Omental fat pad (tissue), 4 donors: ENCODE measurements around the gene GDPD3. TPM values are rescaled to one million over a fixed set of nuclear protein-coding genes. Genes with fewer than 3 reads are reported as not detected.

Experiments
- ATAC-seq: fragments of 150-250 bp; one replicate; pipeline ENCODE4 v1.9.1; 2016; ENCODE audit warnings: mild to moderate bottlenecking, moderate library complexity; ENCODE audit not compliant: low FRiP score
- DNase-seq: peaks from one replicate; pipeline ENCODE4 v3.0.0-alpha.2; 2019; ENCODE audit warnings: low spot score
- total RNA-seq, 4 donors: library from RNA; depleted of rRNA; stranded (reverse); fragments of >200 nt; gene quantifications; one replicate each; pipeline ENCODE4 v1.1.0, GENCODE V29; 2016
- TF ChIP-seq, protein P1 (sequence below), 3 donors: fragments of 450-650 bp; IDR thresholded peaks; one replicate each; pipeline ENCODE4 v1.5.1; 2016 to 2017; ENCODE audit warnings: antibody characterized with exemption in 3 of 3, mild to moderate bottlenecking in 3 of 3, moderate library complexity in 2 of 3

The GDPD3 gene
- total RNA-seq, 4 donors from 2014 or later, result 1.6 to 6.3 (median 2.8) TPM

- ATAC-seq (peak; percentile 35), DNase-seq (no peak)
- TF ChIP-seq, protein P1, sequence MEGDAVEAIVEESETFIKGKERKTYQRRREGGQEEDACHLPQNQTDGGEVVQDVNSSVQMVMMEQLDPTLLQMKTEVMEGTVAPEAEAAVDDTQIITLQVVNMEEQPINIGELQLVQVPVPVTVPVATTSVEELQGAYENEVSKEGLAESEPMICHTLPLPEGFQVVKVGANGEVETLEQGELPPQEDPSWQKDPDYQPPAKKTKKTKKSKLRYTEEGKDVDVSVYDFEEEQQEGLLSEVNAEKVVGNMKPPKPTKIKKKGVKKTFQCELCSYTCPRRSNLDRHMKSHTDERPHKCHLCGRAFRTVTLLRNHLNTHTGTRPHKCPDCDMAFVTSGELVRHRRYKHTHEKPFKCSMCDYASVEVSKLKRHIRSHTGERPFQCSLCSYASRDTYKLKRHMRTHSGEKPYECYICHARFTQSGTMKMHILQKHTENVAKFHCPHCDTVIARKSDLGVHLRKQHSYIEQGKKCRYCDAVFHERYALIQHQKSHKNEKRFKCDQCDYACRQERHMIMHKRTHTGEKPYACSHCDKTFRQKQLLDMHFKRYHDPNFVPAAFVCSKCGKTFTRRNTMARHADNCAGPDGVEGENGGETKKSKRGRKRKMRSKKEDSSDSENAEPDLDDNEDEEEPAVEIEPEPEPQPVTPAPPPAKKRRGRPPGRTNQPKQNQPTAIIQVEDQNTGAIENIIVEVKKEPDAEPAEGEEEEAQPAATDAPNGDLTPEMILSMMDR (IDR thresholded peaks at IDR 0.05), result no peak
Measured at GRCh38 chr16:30076276-30076791, 37.0 kb downstream of the GDPD3 start.

- TF ChIP-seq, protein P1 (IDR thresholded peaks at IDR 0.05), result no peak
Measured at GRCh38 chr16:30075503-30076275, 37.6 kb downstream of the GDPD3 start, which contains the start of gene PPP4C. Gene PPP4C, plus strand, starts transcription at chr16:30075994. Its CDS starts 384 bp downstream, at chr16:30076378.

DNA sequence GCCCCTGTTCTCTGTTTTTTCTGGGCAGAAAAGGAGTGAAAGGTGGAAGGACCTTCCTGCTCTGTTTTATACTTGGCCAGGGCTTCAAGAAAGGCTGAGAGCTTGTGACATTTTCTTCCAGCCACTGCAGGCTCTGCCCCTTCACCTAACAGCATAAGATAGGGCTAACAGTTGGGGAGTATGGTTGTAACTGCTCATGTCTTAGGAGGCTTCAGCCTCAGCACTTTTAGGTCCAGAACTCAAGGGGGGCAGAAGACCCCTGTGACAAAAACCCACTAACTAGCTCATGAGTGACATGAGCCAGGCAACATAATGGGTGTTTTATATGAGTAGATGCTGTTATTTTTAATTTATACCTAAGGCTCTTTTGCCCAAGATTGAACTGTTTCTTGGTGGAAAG, 42.8 kb downstream of the GDPD3 start:
- TF ChIP-seq, protein P1 (IDR thresholded peaks at IDR 0.05), result no peak
- ATAC-seq, result no peak
- no peak for DNase-seq

More at GRCh38 chr16:30075503-30076275, 37.6 kb downstream of the GDPD3 start, which contains the start of gene PPP4C:
- DNase-seq (peak; percentile 82), ATAC-seq (peak; percentile 90)

GRCh38 chr16:30069611-30070462, 43.5 kb downstream of the GDPD3 start:
- no peak for DNase-seq
- no peak for ATAC-seq
- TF ChIP-seq, protein P1 (IDR thresholded peaks at IDR 0.05), result no peak

DNA sequence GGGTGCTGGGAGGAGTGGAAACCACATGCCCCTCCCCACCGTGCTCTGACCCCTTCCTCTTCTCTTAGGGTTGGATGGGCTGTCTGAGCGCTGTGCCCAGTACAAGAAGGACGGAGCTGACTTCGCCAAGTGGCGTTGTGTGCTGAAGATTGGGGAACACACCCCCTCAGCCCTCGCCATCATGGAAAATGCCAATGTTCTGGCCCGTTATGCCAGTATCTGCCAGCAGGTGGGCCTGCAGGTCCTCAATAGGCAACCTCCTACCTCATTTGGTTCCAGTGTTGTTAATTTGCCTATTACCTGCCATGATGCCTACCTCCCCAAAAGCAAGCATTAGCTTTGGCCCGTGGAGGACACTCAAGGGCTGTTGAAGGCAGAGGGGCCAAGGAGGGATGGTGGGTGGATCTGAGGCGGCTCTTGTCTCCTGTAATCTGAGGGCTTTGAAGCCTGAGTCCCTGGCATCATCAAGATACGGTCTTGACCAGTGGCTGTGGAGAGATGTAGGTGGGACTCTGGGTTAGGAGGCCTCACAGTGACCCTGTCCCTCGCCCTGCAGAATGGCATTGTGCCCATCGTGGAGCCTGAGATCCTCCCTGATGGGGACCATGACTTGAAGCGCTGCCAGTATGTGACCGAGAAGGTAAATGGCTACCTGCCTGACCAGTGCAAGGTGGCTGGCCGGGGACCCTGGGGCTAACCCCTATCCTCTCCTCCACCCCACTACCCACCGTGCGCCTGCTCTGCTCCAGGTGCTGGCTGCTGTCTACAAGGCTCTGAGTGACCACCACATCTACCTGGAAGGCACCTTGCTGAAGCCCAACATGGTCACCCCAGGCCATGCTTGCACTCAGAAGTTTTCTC, 44.4 kb downstream of the GDPD3 start:
- DNase-seq (no peak), ATAC-seq (no peak)
- TF ChIP-seq, protein P1 (IDR thresholded peaks at IDR 0.05), result no peak

DNA sequence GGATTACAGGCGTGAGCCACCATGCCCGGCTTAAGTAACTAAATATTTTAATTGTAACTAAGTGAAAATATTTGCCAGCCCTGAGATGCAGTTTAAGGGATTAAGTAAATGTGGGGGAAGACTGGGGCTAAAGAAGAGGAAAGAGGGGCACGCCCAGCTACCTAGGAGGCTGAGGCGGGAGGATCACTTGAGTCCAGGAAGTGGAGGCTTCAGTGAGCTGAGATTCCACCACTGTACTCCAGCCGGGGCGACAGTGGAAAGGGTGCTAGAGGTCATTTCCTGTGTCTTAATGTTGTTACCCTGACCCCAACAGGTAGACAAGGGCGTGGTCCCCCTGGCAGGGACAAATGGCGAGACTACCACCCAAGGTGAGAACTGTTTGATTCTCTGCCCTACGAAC, 45.0 kb downstream of the GDPD3 start:
- DNase-seq (no peak), ATAC-seq (no peak)
- TF ChIP-seq, protein P1 (IDR thresholded peaks at IDR 0.05), result no peak
